MG63 (cell line): Measurements from ENCODE around the gene AGO1. TPM values are rescaled to one million over a fixed set of nuclear protein-coding genes. Genes with fewer than 3 reads are reported as not detected.
A peak's percentile ranks its signal among the peaks of the same experiment; 100 is the strongest.

Experiments
- DNase-seq: peaks from one replicate; pipeline ENCODE4 v3.0.0-alpha.2; 2020
- H3K27me3 ChIP-seq: fragments of 250-450 bp; sonication (Bioruptor Pico); 2 replicates; pipeline ENCODE4 v1.5.1; 2020; ENCODE audit warnings: mild to moderate bottlenecking, moderate library complexity
- H3K36me3 ChIP-seq: fragments of 250-450 bp; sonication (Bioruptor Pico); 2 replicates; pipeline ENCODE4 v1.5.1; 2020; ENCODE audit warnings: mild to moderate bottlenecking, moderate library complexity
- H3K4me3 ChIP-seq: fragments of 250-450 bp; sonication (Bioruptor Pico); 2 replicates; pipeline ENCODE4 v1.5.1; 2020; ENCODE audit warnings: mild to moderate bottlenecking, moderate library complexity
- H3K9me3 ChIP-seq: fragments of 250-450 bp; sonication (Bioruptor Pico); 2 replicates; pipeline ENCODE4 v1.5.1; 2020; ENCODE audit warnings: mild to moderate bottlenecking, moderate library complexity
- total RNA-seq: library from RNA; depleted of rRNA; stranded (reverse); fragments of >200 nt; shearing (Covaris generic); gene quantifications from 2 replicates; pipeline ENCODE4 v1.2.3, GENCODE V29; 2014; ENCODE audit warnings: low replicate concordance; rRNA removed

AGO1 gene
- total RNA-seq = 3.6 and 8.8 TPM in 2 replicates

DNA sequence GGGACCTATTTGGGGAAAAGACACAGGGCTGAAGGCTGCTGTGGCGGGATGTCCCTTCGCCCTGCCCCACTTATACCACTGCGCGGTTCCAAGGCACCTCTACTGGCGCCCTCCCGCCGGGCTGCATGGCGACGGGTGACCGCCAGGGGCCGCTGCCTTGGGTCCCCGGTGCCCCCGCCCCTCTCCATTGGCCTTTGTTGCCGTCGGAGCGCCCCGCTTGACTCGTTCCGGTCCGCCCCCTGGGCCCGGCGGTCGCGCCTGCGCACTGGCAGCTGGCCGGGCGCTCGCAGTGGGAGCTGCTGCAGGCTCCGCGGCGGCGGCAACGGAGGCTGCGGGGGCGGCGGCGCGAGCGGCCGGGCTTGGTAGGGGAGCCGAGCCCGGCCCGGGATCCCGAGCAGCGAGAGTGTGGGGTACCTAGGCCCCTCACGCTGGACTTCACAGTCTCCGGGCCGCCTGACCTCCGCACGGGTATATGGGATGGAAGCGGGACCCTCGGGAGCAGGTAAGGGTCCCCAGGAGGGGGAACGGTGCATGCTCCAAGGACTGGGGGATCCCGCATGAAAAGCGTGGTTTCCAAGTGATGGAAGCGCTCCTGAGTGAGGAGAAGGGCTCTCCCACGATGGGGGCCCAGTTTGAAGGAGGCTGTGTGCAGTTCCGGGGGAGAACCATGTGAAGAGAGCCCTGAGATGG lies at the start of gene AGO1:
TSS of gene AGO1 (plus strand) at position 265 of the 690 bp plus-strand sequence. CDS start at position 478, 213 bp downstream.
- no peaks in the 10 kb centered on the region for H3K36me3 ChIP-seq
- peak; percentile 94 for DNase-seq

DNA sequence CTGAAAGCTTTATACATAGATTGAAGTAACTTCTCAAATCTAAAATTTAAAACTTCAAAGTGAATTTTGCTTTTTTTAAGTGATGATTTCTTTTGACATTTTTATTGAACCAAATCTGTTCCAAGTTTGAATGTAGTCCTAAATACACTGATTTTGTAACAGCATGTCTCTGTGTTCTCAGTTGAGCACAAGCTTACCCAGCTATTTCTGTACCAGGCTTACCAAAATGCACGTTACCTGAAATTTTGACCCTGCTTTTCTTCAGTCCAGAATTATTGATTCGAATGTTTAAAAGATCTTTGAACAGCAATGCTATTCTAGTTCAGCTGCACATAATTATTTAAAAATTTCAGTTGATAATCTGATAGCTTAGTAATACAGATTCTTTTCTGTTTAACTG lies 49.6 kb upstream of the AGO1 start:
- no peaks in the 10 kb centered on the region for H3K9me3 ChIP-seq
- no peak for DNase-seq
- H3K4me3 ChIP-seq = no peak overlapping the region
- H3K27me3 ChIP-seq = no peaks in the 10 kb centered on the region
- H3K36me3 ChIP-seq = peaks cover 21% of the 10 kb centered on the region

More for the DNA sequence above, at the start of gene AGO1:
- Histone ChIP-seq H3K4me3 (peak within 1 kb of the TSS; percentile 95), H3K9me3 (no peaks in the 10 kb centered on the region), H3K27me3 (no peaks in the 10 kb centered on the region; the same call in 1 of the 2 replicates)

DNA sequence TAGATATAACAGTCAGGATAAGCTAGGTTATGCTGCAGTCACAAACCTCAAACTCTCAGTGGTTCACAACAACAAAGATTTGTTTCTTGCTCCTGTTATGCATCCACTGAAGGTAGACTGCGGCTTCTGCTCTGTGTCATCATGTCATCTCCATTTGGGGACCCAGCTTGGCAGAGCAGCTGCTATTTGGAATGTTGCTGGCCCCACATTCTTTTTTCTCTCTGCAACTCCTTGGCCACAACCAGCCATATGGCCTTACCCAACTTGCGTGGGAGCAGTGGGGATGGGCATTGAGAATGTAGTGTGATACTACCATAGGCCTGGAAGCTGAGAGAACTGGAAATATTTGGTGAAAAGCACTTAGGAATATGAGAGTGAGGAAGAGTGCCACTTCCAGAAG lies 48.8 kb upstream of the AGO1 start:
- Histone ChIP-seq H3K4me3 (no peak overlapping the region), H3K27me3 (no peaks in the 10 kb centered on the region), H3K36me3 (peaks cover 23% of the 10 kb centered on the region), H3K9me3 (no peaks in the 10 kb centered on the region)
- DNase-seq = no peak

DNA sequence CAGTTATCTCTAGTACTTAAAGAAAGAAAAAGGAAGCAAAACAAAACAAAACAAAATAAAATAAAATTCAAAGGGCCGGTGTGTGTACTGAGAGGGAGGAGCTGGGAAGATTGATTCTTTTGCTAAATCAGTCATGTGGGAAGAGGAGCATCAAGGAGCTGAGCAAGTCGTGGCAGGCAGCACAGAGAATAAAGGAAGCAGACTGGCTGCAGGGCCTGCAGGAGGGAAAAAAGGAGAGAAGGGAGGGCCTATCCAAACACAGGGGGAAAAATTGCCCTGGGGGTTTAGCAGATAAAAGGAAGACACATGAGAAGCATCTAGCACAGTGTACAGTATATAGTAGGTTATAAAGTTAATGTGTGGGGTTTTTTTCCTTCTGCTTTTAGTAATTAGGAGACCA lies 47.6 kb upstream of the AGO1 start:
- no peaks in the 10 kb centered on the region for H3K9me3 ChIP-seq
- H3K4me3 ChIP-seq = no peak overlapping the region
- no peaks in the 10 kb centered on the region for H3K27me3 ChIP-seq
- DNase-seq = no peak
- H3K36me3 ChIP-seq = peaks cover 24% of the 10 kb centered on the region

DNA sequence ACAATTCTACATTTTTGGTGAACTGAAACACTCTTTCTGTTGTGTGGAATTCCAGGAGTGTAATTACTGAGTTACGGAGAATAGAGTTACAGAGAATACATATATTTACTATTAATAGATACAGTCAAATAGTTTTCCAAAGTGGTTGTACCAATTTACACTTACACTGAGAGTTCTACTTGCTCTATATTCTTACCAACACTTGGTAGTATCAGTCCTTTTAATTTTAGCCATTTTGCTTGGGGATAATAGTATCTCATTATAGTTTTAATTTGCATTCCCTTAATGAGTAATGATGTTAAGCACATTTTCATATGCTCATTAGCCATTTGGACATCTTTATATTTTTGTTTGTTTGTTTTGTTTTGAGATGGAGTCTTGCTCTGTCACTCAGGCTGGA lies 46.3 kb upstream of the AGO1 start:
- peaks cover 21% of the 10 kb centered on the region for H3K36me3 ChIP-seq
- no peak for DNase-seq
- no peaks in the 10 kb centered on the region for H3K27me3 ChIP-seq
- no peaks in the 10 kb centered on the region for H3K9me3 ChIP-seq
- H3K4me3 ChIP-seq = no peak overlapping the region

DNA sequence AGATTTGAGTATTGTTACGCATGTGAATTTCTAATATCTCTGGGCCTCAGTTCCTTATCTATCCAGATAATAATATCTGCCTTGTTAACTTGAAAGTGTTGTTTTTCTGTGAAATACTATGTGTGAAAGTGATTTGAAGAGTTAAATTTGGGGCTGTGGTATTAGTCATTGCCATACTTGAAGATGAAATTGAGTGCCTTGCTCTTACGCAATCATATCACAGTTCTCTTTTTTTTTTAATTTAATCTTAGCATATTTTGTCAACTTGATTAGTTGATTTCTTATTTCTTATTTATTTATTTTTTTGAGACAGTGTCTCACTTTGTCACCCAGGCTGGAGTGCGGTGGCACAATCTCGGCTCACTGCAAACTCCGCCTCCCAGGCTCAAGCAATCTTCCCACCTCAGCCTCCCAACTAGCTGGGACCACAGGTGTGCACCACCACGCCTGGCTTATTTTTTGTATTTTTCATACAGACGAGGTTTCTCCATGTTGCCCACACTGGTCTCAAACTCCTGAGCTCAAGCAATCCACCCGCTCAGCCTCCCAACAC lies 44.2 kb upstream of the AGO1 start:
- H3K4me3 ChIP-seq = no peak overlapping the region
- peaks cover 17% of the 10 kb centered on the region for H3K36me3 ChIP-seq
- no peaks in the 10 kb centered on the region for H3K27me3 ChIP-seq
- H3K9me3 ChIP-seq = no peaks in the 10 kb centered on the region
- no peak for DNase-seq

DNA sequence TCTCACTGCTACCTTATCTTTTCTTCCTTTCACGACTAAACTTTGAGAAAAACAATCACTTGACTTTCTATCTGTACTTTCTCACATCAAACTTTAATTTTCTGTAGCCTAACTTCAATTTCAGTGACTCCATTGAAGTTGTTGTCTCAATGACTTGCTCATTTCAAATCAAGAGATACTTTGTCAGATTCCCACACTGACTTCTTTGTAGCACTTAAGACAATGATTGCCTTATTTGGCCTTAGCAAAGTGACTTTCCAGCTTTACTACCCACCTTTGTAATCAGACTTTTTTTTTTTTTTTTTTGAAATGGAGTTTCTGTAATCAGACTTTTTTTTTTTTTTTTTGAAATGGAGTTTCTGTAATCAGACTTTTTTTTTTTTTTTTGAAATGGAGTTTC lies 38.2 kb upstream of the AGO1 start:
- H3K9me3 ChIP-seq = no peaks in the 10 kb centered on the region
- no peaks in the 10 kb centered on the region for H3K27me3 ChIP-seq
- no peak for DNase-seq
- no peak overlapping the region for H3K4me3 ChIP-seq
- peaks cover 3% of the 10 kb centered on the region for H3K36me3 ChIP-seq

DNA sequence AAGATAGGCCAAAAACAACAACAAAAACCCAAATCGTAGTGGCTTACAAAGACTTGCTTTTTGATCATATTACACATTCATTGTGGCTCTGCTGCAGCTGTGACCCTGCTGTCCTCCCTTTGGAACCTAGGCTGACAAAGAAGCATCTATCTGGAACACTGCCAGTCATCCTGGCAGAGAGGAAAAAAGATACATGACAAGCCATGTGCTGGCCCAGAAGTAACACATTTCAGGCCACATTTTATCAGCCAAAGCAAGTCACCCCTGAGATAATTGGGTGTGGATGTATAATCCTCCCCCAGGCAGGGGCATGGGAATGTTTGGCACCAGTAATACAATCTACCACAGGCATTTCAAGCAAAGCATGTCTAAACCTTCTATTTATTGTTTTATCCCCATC lies 37.2 kb upstream of the AGO1 start:
- peaks cover 3% of the 10 kb centered on the region for H3K36me3 ChIP-seq
- H3K4me3 ChIP-seq = no peak overlapping the region
- H3K9me3 ChIP-seq = no peaks in the 10 kb centered on the region
- H3K27me3 ChIP-seq = no peaks in the 10 kb centered on the region
- peak; percentile 17 for DNase-seq

DNA sequence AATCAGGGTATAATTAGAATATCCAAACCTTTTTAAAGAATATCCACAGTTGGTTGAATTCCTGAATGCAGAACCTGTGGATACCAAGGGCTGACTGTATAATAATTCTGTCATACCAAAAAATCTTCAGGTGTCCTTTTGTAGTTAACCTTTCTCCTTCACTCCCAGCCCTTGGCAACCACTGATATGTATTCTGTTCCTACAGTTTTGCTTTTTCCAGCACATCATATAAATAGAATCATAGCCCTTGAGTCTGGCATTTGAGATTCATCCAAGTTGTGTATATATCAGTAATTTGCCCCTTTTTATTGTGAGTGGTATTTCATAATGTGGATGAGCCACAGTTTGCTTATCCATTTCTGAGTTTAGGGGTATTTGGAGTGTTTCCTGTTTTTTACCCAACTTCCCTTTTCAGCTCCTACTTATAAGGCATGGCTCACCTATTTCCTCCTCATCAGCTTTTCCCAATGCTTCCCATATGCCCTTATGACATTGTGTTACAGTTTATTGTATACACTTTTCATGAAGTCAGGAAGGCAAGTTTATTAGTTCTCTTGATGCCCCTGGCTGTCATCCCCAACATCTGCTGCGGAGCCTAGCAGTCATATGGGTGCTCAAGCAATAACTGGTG lies 35.0 kb upstream of the AGO1 start:
- H3K27me3 ChIP-seq = no peaks in the 10 kb centered on the region
- no peak overlapping the region for H3K4me3 ChIP-seq
- DNase-seq = no peak
- peaks cover 3% of the 10 kb centered on the region for H3K36me3 ChIP-seq
- no peaks in the 10 kb centered on the region for H3K9me3 ChIP-seq

DNA sequence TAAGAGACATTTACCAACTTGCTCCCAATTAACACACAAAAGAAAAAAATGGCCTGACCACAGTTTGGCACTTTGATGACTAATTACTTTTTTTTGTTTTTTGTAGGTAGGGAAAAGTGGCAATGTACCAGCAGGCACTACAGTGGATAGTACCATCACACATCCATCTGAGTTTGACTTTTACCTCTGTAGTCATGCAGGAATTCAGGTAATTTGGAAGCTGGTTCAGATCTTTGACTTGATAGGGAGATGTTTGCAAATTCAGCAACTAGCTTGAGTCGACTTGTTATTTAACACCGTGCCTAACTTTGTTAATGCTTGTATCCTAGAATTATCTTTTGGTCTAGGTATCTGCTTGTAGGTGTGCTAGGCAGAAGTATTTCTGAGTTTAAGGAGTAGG lies 33.0 kb upstream of the AGO1 start:
- no peak for DNase-seq
- no peaks in the 10 kb centered on the region for H3K27me3 ChIP-seq
- H3K36me3 ChIP-seq = peaks cover 3% of the 10 kb centered on the region
- H3K4me3 ChIP-seq = no peak overlapping the region
- H3K9me3 ChIP-seq = no peaks in the 10 kb centered on the region

DNA sequence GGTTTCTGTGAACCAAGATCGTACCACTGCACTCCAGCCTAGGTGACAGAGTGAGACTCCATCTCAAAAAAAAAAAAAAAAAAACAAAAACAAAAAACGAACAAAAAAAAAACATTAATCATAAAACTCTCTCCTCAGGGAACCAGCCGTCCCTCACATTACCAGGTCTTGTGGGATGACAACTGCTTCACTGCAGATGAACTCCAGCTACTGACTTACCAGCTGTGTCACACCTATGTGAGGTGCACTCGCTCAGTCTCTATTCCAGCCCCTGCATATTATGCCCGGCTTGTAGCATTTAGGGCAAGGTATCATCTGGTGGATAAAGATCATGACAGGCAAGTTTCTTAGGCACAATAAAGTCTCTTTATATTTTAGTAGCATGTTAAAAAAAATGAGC lies 32.3 kb upstream of the AGO1 start:
- Histone ChIP-seq H3K4me3 (no peak overlapping the region), H3K36me3 (peaks cover 3% of the 10 kb centered on the region), H3K27me3 (no peaks in the 10 kb centered on the region), H3K9me3 (no peaks in the 10 kb centered on the region)
- DNase-seq = no peak

DNA sequence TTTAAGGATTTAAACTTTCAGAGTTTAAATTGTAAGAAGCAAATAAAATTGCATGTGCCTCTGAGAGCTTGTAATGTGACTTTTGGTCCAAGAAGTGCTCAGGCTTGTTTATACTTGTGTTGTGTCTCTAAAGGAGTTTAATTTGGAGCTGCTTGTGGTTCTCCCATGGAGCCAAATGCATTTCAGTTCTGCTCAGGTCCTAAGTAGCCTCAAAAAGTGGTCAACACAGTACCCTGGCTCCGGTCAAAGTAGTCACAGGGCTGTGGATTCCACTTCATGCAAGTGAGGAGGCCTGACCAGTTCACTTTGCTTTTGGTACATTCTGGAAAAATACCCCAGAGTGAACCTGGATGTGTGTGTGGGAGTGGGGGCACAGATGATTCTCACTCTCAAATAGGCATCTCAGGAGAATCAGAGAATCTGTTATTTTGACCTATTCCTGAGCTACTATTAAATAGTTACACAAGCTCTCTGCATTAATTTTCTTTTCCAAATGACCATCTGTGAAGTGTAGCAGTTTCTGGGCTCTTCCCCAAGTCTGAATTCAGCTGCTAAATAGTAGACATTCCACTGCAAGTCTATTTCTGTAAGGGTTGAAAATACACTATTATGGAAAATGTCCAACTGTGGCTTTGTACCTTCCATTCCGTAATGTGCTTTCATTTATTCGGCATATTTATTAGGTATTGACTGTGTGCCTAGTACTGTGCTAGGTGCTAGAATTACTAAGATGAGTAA lies 31.7 kb upstream of the AGO1 start:
- no peaks in the 10 kb centered on the region for H3K27me3 ChIP-seq
- no peak overlapping the region for H3K4me3 ChIP-seq
- no peaks in the 10 kb centered on the region; the same call in 1 of the 2 replicates for H3K36me3 ChIP-seq
- no peaks in the 10 kb centered on the region for H3K9me3 ChIP-seq
- DNase-seq = no peak

DNA sequence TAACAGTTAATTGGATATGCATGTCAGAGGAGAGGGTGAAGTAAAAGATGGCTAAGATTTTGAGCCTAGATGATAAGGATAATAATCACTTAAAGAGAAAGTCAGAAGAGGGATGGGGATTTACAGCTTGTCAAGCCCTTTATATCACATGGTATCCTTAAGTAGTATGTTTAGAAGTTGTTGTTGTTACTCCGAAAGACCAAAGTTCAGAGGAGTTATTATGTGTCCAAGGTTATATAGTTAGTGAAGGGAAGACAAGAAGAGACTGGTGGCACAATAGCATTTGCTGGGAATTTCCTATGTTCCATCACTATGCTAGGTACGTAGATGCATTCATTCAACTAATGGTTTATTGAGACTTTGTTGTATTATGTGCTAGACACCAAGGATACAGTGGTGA lies 30.8 kb upstream of the AGO1 start:
- Histone ChIP-seq H3K27me3 (no peaks in the 10 kb centered on the region), H3K36me3 (no peaks in the 10 kb centered on the region; the same call in 1 of the 2 replicates), H3K9me3 (no peaks in the 10 kb centered on the region), H3K4me3 (no peak overlapping the region)
- no peak for DNase-seq

DNA sequence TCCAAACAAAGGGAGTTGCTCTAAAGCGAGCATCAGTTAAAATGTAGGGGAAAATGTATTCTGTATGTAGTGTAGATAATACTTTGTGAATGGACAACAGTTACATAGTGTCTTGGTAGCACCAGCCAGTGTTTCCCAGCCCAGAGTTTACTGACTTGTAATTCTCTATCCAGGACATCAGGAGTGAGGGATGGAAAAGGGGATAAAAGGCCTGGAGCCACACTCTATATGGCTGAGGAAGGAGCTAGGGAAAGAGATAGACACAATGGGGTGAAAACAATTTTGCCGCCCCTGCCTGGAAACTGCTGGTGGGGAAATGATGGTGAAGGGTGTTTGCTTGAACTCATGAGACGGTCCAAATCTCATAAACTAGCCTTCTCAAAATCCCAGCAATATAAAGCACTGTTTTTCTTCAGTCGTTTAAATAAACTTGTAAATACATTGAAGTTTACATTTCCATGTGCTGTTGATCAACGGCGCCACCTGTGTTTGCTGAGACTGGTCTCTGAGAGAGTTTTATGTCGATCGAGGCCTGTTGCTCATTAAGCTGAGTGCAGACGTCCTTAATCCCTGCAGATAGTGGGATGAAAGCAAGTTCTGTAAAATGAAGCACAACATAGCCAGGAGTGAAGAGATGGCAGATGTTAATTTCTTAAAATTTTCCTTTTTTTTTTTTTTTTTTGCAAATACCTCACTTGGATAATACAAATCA lies 27.9 kb upstream of the AGO1 start:
- no peak for DNase-seq
- Histone ChIP-seq H3K4me3 (no peak overlapping the region), H3K27me3 (no peaks in the 10 kb centered on the region), H3K36me3 (no peaks in the 10 kb centered on the region; the same call in 1 of the 2 replicates), H3K9me3 (no peaks in the 10 kb centered on the region)

DNA sequence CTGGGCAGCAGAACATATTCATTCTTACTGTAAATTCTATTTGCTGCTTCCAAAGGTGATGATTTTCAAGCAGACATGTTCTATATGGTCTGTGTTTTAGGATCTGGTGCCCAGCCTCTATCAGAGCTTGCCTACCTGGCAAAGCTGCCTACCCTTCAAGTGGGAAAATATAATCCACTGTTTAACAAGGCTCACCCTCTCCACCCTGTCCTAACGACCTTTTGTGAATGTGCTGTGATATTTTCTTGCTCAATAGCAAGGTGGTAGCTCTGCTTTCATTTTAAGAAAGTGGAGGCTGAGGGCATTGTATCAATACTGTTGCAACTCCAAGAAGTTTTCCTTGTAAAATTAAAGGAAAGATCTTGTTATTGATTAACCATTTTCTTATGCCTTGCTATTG lies 26.0 kb upstream of the AGO1 start:
- no peak for DNase-seq
- Histone ChIP-seq H3K4me3 (no peak overlapping the region), H3K27me3 (no peaks in the 10 kb centered on the region)

DNA sequence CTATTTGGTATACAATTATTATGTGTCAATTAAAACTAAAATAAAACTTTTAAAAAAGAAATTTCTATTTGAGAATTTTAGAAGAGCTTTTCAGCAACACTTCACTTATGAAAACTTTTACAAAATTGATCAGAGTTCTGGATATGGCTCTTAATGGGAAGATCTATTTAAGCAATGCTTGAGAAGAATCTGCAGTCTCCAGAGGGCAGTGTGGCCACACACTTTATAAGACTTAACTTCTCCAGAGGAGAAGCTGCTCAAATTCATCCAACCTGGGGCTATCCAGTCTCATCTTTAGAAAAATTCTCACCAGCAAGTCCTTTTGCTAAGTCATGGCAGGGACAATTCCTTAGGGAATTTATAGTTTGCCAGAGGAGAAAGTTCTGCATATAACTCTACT lies 25.2 kb upstream of the AGO1 start:
- Histone ChIP-seq H3K36me3 (no peaks in the 10 kb centered on the region; the same call in 1 of the 2 replicates), H3K9me3 (no peaks in the 10 kb centered on the region), H3K27me3 (no peaks in the 10 kb centered on the region), H3K4me3 (no peak overlapping the region)
- DNase-seq = no peak

More for the DNA sequence above, 26.0 kb upstream of the AGO1 start:
- H3K36me3 ChIP-seq = no peaks in the 10 kb centered on the region; the same call in 1 of the 2 replicates
- no peaks in the 10 kb centered on the region for H3K9me3 ChIP-seq

DNA sequence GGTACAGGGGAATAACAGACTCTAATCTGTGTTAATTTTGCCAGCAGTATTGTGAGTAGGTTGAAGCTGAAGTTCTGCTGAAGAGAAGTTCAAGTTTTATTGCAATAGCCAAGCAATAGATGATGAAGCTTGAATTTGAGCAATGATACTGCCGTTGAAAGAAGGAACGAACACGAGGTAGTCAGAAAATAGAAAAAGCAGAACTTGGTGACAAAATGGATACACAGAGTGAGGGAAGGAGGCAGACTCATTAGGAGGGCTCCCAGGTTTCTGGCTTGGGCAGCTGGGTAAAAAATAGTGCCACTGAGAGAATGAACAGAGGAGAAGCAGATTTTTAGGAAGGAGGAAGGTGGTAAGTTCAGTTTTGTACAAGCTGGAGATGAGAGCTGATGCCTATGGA lies 22.3 kb upstream of the AGO1 start:
- Histone ChIP-seq H3K9me3 (no peaks in the 10 kb centered on the region), H3K36me3 (no peaks in the 10 kb centered on the region), H3K4me3 (no peak overlapping the region), H3K27me3 (no peaks in the 10 kb centered on the region)
- no peak for DNase-seq
